GM06990 (cell line): ENCODE measurements around the gene ZNF526.
A peak's percentile ranks its signal among the peaks of the same experiment; 100 is the strongest.

ENCODE experiments used
- DNase-seq: peaks from one replicate; pipeline ENCODE4 v3.0.0-alpha.2; 2011; ENCODE audit not compliant: insufficient read length; ENCODE audit errors: extremely low read depth
- H3K27me3 ChIP-seq: replicated peaks from 2 replicates; pipeline ENCODE4 v1.6.0; 2011; ENCODE audit warnings: low read length; ENCODE audit not compliant: control insufficient read depth, insufficient read depth
- H3K36me3 ChIP-seq: 2 replicates; pipeline ENCODE4 v1.5.1; 2011; ENCODE audit warnings: low read length; ENCODE audit not compliant: control insufficient read depth, insufficient read depth
- H3K4me3 ChIP-seq: replicated peaks from 2 replicates; pipeline ENCODE4 v1.5.1; 2011; ENCODE audit warnings: low read depth, mild to moderate bottlenecking, control low read depth, low read length
- TF ChIP-seq, protein P1 (sequence below): IDR thresholded peaks from 2 replicates; pipeline ENCODE4 v1.5.1; 2011; ENCODE audit warnings: low read length, control low read depth, mild to moderate bottlenecking, inconsistent platforms; ENCODE audit not compliant: insufficient read depth, poor library complexity, severe bottlenecking

ZNF526 gene

DNA sequence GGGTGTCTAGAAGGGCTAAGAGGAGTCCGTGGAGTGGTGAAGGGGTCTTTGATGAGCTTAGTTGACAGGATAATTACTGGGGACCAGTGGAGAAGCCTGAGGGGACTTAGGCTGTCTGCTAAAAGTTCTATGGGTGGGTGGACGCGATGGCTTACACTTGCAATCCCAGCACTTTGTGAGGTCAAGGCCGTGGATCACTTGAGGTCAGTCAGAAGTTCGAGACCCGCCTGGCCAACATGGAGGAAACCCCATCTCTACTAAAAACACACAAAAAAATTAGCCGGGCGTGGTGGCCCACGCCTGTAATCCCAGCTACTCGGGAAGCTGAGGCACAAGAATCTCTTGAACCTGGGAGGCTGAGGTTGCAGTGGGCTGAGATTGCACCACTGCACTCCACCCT is 25.1 kb downstream of the ZNF526 start:
- H3K36me3 ChIP-seq = peaks cover 3% of the 10 kb centered on the region
- no peak for DNase-seq
- TF ChIP-seq, protein P1, sequence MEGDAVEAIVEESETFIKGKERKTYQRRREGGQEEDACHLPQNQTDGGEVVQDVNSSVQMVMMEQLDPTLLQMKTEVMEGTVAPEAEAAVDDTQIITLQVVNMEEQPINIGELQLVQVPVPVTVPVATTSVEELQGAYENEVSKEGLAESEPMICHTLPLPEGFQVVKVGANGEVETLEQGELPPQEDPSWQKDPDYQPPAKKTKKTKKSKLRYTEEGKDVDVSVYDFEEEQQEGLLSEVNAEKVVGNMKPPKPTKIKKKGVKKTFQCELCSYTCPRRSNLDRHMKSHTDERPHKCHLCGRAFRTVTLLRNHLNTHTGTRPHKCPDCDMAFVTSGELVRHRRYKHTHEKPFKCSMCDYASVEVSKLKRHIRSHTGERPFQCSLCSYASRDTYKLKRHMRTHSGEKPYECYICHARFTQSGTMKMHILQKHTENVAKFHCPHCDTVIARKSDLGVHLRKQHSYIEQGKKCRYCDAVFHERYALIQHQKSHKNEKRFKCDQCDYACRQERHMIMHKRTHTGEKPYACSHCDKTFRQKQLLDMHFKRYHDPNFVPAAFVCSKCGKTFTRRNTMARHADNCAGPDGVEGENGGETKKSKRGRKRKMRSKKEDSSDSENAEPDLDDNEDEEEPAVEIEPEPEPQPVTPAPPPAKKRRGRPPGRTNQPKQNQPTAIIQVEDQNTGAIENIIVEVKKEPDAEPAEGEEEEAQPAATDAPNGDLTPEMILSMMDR = no peak
- peak overlapping the region; percentile 39 for H3K4me3 ChIP-seq
- H3K27me3 ChIP-seq = no peaks in the 10 kb centered on the region

GRCh38 chr19:42246143-42246921 is 26.2 kb downstream of the ZNF526 start:
- H3K4me3 ChIP-seq = no peak overlapping the region
- H3K27me3 ChIP-seq = no peaks in the 10 kb centered on the region
- no peak for DNase-seq
- H3K36me3 ChIP-seq = peaks cover 2% of the 10 kb centered on the region
- TF ChIP-seq, protein P1 = no peak

DNA sequence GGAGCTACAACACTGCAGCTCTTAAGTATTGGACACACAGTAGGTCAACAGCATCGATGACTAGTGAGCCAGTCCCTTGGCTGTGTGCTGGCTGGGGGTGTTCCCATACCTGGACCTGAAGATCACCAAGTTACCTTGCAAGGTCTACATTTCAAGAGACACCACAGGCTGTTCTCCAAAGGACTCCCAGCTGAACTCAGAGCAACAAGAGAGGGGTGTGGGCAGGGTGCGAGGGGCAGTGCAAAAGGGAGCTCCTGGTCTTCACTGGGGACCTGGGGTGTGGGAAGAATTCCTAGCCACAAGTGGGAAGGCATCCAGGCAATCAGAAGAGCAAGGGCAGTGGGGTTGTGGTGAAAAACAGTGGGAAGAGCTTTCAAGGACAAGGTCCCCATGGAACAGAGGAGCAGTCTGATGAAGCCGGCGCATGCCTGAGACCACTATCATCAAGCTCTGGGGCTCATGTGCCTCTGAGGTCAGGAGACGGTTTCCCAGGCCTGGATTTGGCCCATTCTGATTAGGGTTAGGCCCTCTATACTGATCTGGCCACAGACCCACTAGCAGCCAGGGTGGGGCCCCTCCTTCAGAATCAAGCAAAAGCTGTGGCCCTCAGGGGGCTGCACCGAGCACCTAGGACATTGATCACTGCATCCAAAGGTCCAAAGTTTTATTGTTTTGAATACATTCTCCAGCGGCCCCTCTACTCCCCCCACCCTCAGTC is 27.0 kb downstream of the ZNF526 start:
- Histone ChIP-seq H3K36me3 (peaks cover 2% of the 10 kb centered on the region), H3K4me3 (no peak overlapping the region)
- TF ChIP-seq, protein P1 = no peak

DNA sequence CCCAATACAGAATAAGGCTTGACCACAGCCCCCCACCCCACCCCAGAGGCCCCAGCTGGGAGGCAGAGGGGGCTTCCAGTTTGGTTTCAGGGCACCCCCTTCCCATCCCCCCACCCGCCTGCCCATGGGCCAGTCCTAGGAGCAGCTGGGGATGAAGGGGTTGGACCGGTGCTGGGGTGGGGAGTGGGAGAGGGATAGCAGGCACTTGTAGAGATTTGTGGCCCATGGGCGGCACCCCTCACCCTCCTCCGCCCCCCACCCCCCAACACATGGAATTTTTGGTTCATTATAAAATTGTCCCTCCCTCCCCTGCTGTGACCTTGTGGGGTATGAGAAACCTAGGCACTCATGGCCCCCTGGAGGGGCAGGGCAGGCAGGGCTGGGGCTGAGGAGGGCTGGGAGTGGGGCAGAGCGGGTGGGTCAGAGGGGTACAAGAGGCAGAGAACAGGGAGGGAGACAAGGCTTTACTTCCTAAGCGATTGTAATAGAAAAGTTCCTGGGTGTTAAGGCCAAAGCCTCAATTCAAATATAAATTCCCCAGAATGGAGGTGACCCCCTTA is 27.6 kb downstream of the ZNF526 start:
- Histone ChIP-seq H3K36me3 (peaks cover 2% of the 10 kb centered on the region), H3K4me3 (no peak overlapping the region), H3K27me3 (no peaks in the 10 kb centered on the region)
- DNase-seq = no peak
- TF ChIP-seq, protein P1 = no peak

More for the DNA sequence above, 27.0 kb downstream of the ZNF526 start:
- no peak for DNase-seq
- no peaks in the 10 kb centered on the region for H3K27me3 ChIP-seq

- Histone ChIP-seq H3K27me3 (no peaks in the 10 kb centered on the region), H3K36me3 (peaks cover 2% of the 10 kb centered on the region), H3K4me3 (no peak overlapping the region)
- DNase-seq = no peak
- TF ChIP-seq, protein P1 = no peak
Measured at GRCh38 chr19:42248270-42249148, 28.4 kb downstream of the ZNF526 start.
